ENCODE measurements around the gene DIRAS2. TPM values are rescaled to one million over a fixed set of nuclear protein-coding genes. Genes with fewer than 3 reads are reported as not detected.

The DIRAS2 gene
- total RNA-seq, 1 experiment from 2014 or later: 0.03 TPM

DNA sequence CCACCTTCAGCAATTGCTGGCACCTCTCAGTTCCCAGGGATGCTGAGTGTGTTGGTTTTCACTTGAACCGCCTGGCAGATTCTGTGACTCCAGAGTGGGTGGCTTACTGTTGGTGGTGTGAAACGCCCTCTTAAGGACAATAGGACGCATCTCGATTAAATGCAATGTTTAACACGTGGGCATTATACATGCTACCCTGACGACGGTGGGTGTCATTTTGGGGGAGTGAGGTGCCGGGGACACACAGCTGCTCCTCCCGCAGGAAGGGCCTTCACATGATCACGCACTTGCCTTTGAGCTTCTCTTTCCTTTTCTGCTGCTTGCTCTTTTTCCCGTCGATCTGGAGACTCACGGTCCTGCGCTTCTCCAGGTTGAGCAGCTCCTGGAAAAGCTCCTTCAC is 29.7 kb downstream of the DIRAS2 start:
- no peak overlapping the region for H3K27ac ChIP-seq (ENCODE audit: low read length)
- H3K4me1 ChIP-seq (ENCODE audit: control insufficient read depth, insufficient read depth, low read length): no peaks in the 10 kb centered on the region
- ChIA-PET POLR2A (no interaction called here), CTCF (no interaction called here)
- H3K9me3 ChIP-seq (ENCODE audit: control insufficient read depth, insufficient read depth, low read depth, low read length): no peaks in the 10 kb centered on the region
- in situ Hi-C loops (cut with HindIII; ENCODE audit: low pct_unique_long_range_greater_than_20kb, low sequenced_read_pairs): no loop called here
- DNase-seq (ENCODE audit: low read depth, low spot score) (no peak), ATAC-seq (no peak)
- no TSS peak for BruUV-seq (replicated peaks)
- H3K36me3 ChIP-seq (ENCODE audit: control insufficient read depth, insufficient read depth, low read length): no peaks in the 10 kb centered on the region
- intact Hi-C loops (cut with micrococcal nuclease; ENCODE audit: unreplicated experiment): no loop called here
- TF ChIP-seq REST (IDR thresholded peaks at IDR 0.05; ENCODE audit: insufficient read depth in 1 of 2, low read depth in 2 of 2, low read length in 1 of 2) (no peak), TCF7L2 (IDR thresholded peaks at IDR 0.05; ENCODE audit: low read depth, low read length) (no peak), SIN3A (IDR thresholded peaks at IDR 0.05; ENCODE audit: borderline replicate concordance, insufficient read depth, low read depth, low read length) (no peak), POLR2AphosphoS5 (IDR thresholded peaks at IDR 0.05; ENCODE audit: low read depth, low read length) (no peak)
- TF ChIP-seq, protein P1, sequence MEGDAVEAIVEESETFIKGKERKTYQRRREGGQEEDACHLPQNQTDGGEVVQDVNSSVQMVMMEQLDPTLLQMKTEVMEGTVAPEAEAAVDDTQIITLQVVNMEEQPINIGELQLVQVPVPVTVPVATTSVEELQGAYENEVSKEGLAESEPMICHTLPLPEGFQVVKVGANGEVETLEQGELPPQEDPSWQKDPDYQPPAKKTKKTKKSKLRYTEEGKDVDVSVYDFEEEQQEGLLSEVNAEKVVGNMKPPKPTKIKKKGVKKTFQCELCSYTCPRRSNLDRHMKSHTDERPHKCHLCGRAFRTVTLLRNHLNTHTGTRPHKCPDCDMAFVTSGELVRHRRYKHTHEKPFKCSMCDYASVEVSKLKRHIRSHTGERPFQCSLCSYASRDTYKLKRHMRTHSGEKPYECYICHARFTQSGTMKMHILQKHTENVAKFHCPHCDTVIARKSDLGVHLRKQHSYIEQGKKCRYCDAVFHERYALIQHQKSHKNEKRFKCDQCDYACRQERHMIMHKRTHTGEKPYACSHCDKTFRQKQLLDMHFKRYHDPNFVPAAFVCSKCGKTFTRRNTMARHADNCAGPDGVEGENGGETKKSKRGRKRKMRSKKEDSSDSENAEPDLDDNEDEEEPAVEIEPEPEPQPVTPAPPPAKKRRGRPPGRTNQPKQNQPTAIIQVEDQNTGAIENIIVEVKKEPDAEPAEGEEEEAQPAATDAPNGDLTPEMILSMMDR (IDR thresholded peaks at IDR 0.05): no peak
- no peak overlapping the region for H3K4me3 ChIP-seq (ENCODE audit: low read depth in 2 of 2, low read length in 2 of 2)
- 0 out of 2 replicates have a peak, but pooled peaks cover 2% of the 10 kb centered on the region for H3K27me3 ChIP-seq (ENCODE audit: control insufficient read depth, insufficient read depth, low read length)

DNA sequence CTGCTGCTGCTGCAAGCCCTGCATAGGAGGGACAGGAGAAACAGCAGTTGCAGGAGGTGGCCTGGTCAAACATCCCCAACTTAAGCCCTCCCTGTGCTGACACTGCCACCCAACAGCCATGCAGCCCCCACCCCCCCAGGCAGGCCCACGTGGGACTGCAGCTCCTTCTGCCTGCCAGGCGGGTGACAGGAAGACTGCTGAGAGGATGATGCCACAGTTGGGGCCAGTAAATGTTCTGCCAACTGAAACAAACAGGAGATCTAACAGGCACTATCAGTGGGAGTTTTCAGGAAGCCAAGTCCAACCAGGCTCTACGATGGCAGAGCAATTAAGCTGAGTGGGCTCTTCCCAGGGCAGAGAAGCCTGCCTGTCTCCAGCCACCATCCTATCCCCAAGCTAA is 31.1 kb downstream of the DIRAS2 start:
- H3K27ac ChIP-seq (ENCODE audit: low read length): no peak overlapping the region
- in situ Hi-C loops (cut with HindIII; ENCODE audit: low pct_unique_long_range_greater_than_20kb, low sequenced_read_pairs): no loop called here
- no peak for DNase-seq (ENCODE audit: low read depth, low spot score)
- H3K4me1 ChIP-seq (ENCODE audit: control insufficient read depth, insufficient read depth, low read length): no peaks in the 10 kb centered on the region
- TF ChIP-seq REST (IDR thresholded peaks at IDR 0.05; ENCODE audit: insufficient read depth in 1 of 2, low read depth in 2 of 2, low read length in 1 of 2) (no peak), TCF7L2 (IDR thresholded peaks at IDR 0.05; ENCODE audit: low read depth, low read length) (no peak), POLR2AphosphoS5 (IDR thresholded peaks at IDR 0.05; ENCODE audit: low read depth, low read length) (no peak), SIN3A (IDR thresholded peaks at IDR 0.05; ENCODE audit: borderline replicate concordance, insufficient read depth, low read depth, low read length) (no peak)
- CTCF ChIA-PET: no interaction called here
- H3K4me3 ChIP-seq (ENCODE audit: low read depth in 2 of 2, low read length in 2 of 2): no peak overlapping the region
- no peaks in the 10 kb centered on the region for H3K9me3 ChIP-seq (ENCODE audit: control insufficient read depth, insufficient read depth, low read depth, low read length)
- no TSS peak for BruUV-seq (replicated peaks)
- intact Hi-C loops (cut with micrococcal nuclease; ENCODE audit: unreplicated experiment): no loop called here
- ATAC-seq: no peak
- no peaks in the 10 kb centered on the region for H3K27me3 ChIP-seq (ENCODE audit: control insufficient read depth, insufficient read depth, low read length)
- H3K36me3 ChIP-seq (ENCODE audit: control insufficient read depth, insufficient read depth, low read length): no peaks in the 10 kb centered on the region
- POLR2A ChIA-PET: no interaction called here

All from Panc1 (cell line).